GM19023 (cell line): ENCODE results near the gene HSP90AB1.

Experiments
- ATAC-seq: cut with Tn5 transposase; IDR thresholded peaks from one replicate; pipeline ENCODE4 v1.9.1; 2021; ENCODE audit warnings: mild to moderate bottlenecking, moderate library complexity; ENCODE audit not compliant: unreplicated experiment

HSP90AB1 gene

GRCh38 chr6:44246663-44247337, at the start of gene HSP90AB1:
TSS of gene HSP90AB1 (plus strand) at chr6:44247101. CDS start at chr6:44248630, 1,529 bp downstream.
- peak; percentile 55 for ATAC-seq

- no peak for ATAC-seq
Observed at GRCh38 chr6:44198684-44199083, 48.2 kb upstream of the HSP90AB1 start.

- no peak for ATAC-seq
Observed at GRCh38 chr6:44199883-44200282, 47.0 kb upstream of the HSP90AB1 start.

- no peak for ATAC-seq
Observed at GRCh38 chr6:44201200-44201599, 45.7 kb upstream of the HSP90AB1 start.

GRCh38 chr6:44201638-44202303, 45.1 kb upstream of the HSP90AB1 start:
- no peak for ATAC-seq

GRCh38 chr6:44202332-44202971, 44.4 kb upstream of the HSP90AB1 start:
- no peak for ATAC-seq

- ATAC-seq = no peak
Observed at GRCh38 chr6:44202972-44203750, 43.7 kb upstream of the HSP90AB1 start.

GRCh38 chr6:44203955-44204354, 42.9 kb upstream of the HSP90AB1 start:
- no peak for ATAC-seq

GRCh38 chr6:44207966-44208365, 38.9 kb upstream of the HSP90AB1 start:
- ATAC-seq = no peak

- ATAC-seq = no peak
Observed at GRCh38 chr6:44211284-44211683, 35.6 kb upstream of the HSP90AB1 start.

GRCh38 chr6:44214307-44214706, 32.6 kb upstream of the HSP90AB1 start:
- ATAC-seq = no peak

- no peak for ATAC-seq
Observed at GRCh38 chr6:44216677-44217331, 30.1 kb upstream of the HSP90AB1 start, which contains the start of gene MYMX. TSS of gene MYMX (plus strand) at chr6:44216926. CDS start at chr6:44217472, 546 bp downstream.

- ATAC-seq = no peak
Observed at GRCh38 chr6:44217332-44218143, 29.4 kb upstream of the HSP90AB1 start.

- ATAC-seq = peak; percentile 61
Observed at GRCh38 chr6:44219053-44219814, 27.7 kb upstream of the HSP90AB1 start.

GRCh38 chr6:44219815-44220784, 26.8 kb upstream of the HSP90AB1 start:
- no peak for ATAC-seq

GRCh38 chr6:44220913-44221290, 26.0 kb upstream of the HSP90AB1 start:
- no peak for ATAC-seq

GRCh38 chr6:44221291-44221960, 25.5 kb upstream of the HSP90AB1 start:
- peak; percentile 46 for ATAC-seq
